Mesodermal cell (in vitro differentiated cells): ENCODE data around the gene NGB.

ENCODE experiments used
- H3K27ac ChIP-seq: 2 replicates; pipeline ENCODE4 v1.7.0; 2013; ENCODE audit warnings: mild to moderate bottlenecking, low read depth, low read length, moderate library complexity; ENCODE audit not compliant: severe bottlenecking
- H3K36me3 ChIP-seq: 2 replicates; pipeline ENCODE4 v1.7.1; 2013; ENCODE audit warnings: mild to moderate bottlenecking, low read length, moderate library complexity; ENCODE audit not compliant: control insufficient read depth, insufficient read depth
- H3K4me1 ChIP-seq: one replicate; pipeline ENCODE4 v1.7.1; 2013; ENCODE audit warnings: mild to moderate bottlenecking, low read length; ENCODE audit not compliant: insufficient read depth, control insufficient read depth, poor library complexity, severe bottlenecking
- H3K4me3 ChIP-seq: 2 replicates; pipeline ENCODE4 v1.7.0; 2013; ENCODE audit warnings: low read length, control low read depth, mild to moderate bottlenecking; ENCODE audit not compliant: insufficient read depth, poor library complexity, severe bottlenecking; ENCODE audit errors: extremely low read depth
- H3K9me3 ChIP-seq: 2 replicates; pipeline ENCODE4 v1.7.1; 2013; ENCODE audit warnings: mild to moderate bottlenecking, low read length, moderate library complexity; ENCODE audit not compliant: control insufficient read depth
- WGBS, 2 experiments: methylation state at CpG; one replicate each; pipeline ENCODE4 v1.1.5; 2013; ENCODE audit warnings: missing lambda C conversion rate in 2 of 2; ENCODE audit not compliant: insufficient coverage in 2 of 2; 5-methylcytosine and 5-hydroxymethylcytosine counted together

Gene NGB

GRCh38 chr14:77219591-77219990 lies 51.4 kb downstream of the NGB start:
- 79 to 92% methylated on average over 6 to 7 of the region's 10 CpGs for WGBS, 2 experiments
- Histone ChIP-seq H3K36me3 (no peaks in the 10 kb centered on the region), H3K4me1 (no peaks in the 10 kb centered on the region), H3K9me3 (no peaks in the 10 kb centered on the region), H3K4me3 (no peak overlapping the region), H3K27ac (no peak overlapping the region)

- no peaks in the 10 kb centered on the region for H3K4me1 ChIP-seq
- no peak overlapping the region for H3K4me3 ChIP-seq
- WGBS, 2 experiments: 83 to 84% methylated on average over 3 of the region's 3 CpGs
- no peaks in the 10 kb centered on the region for H3K9me3 ChIP-seq
- no peaks in the 10 kb centered on the region for H3K36me3 ChIP-seq
- H3K27ac ChIP-seq: no peak overlapping the region
Measured at GRCh38 chr14:77217551-77217950, 53.5 kb downstream of the NGB start.
